NB4 (cell line): ENCODE results near the gene SEMA3C.

Experiments used
- DNase-seq: peaks from one replicate; pipeline ENCODE4 v3.0.0; 2010; ENCODE audit warnings: low read depth
- H3K4me3 ChIP-seq: one replicate; pipeline ENCODE4 v1.5.1; 2011; ENCODE audit warnings: mild to moderate bottlenecking, low read depth, low read length, moderate library complexity
- MYC ChIP-seq: IDR thresholded peaks from 2 replicates; pipeline ENCODE4 v1.6.1; 2011; ENCODE audit warnings: low read depth, low read length
- POLR2A ChIP-seq: IDR thresholded peaks from 2 replicates; pipeline ENCODE4 v1.6.1; 2011; ENCODE audit warnings: mild to moderate bottlenecking; ENCODE audit not compliant: insufficient read length; ENCODE audit errors: extremely low read depth
- TF ChIP-seq, protein P1 (sequence below): IDR thresholded peaks from 2 replicates; pipeline ENCODE4 v1.6.1; 2011; ENCODE audit warnings: low read depth, low read length
- TF ChIP-seq, protein P2 (sequence below): IDR thresholded peaks from one replicate; pipeline ENCODE4 v1.5.1; 2012; ENCODE audit warnings: low read depth, low read length

Gene SEMA3C

DNA sequence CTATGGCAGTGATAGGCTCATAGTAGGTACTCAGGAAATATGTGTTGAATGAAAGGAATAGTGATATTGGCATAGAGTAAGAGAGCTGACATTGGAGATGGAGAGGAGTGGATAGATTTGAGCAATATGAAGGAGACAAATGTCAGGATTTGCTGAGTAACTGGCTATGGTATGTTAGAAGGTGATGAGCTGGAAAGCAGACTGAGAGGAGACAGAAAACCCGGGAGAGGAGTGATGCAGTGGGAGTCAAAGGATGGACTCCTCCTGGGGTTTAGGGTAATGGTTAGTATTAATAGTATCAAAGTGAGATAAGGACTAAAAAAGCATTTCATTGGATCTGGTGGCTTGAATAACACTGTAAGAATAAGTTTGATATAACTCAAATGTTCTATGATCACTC is 215.6 kb downstream of the SEMA3C start:
- no peak for DNase-seq
- no peak overlapping the region for H3K4me3 ChIP-seq
- TF ChIP-seq, protein P1, sequence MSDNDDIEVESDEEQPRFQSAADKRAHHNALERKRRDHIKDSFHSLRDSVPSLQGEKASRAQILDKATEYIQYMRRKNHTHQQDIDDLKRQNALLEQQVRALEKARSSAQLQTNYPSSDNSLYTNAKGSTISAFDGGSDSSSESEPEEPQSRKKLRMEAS = no peak
- TF ChIP-seq POLR2A (no peak), MYC (no peak)
- TF ChIP-seq, protein P2, sequence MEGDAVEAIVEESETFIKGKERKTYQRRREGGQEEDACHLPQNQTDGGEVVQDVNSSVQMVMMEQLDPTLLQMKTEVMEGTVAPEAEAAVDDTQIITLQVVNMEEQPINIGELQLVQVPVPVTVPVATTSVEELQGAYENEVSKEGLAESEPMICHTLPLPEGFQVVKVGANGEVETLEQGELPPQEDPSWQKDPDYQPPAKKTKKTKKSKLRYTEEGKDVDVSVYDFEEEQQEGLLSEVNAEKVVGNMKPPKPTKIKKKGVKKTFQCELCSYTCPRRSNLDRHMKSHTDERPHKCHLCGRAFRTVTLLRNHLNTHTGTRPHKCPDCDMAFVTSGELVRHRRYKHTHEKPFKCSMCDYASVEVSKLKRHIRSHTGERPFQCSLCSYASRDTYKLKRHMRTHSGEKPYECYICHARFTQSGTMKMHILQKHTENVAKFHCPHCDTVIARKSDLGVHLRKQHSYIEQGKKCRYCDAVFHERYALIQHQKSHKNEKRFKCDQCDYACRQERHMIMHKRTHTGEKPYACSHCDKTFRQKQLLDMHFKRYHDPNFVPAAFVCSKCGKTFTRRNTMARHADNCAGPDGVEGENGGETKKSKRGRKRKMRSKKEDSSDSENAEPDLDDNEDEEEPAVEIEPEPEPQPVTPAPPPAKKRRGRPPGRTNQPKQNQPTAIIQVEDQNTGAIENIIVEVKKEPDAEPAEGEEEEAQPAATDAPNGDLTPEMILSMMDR = no peak

DNA sequence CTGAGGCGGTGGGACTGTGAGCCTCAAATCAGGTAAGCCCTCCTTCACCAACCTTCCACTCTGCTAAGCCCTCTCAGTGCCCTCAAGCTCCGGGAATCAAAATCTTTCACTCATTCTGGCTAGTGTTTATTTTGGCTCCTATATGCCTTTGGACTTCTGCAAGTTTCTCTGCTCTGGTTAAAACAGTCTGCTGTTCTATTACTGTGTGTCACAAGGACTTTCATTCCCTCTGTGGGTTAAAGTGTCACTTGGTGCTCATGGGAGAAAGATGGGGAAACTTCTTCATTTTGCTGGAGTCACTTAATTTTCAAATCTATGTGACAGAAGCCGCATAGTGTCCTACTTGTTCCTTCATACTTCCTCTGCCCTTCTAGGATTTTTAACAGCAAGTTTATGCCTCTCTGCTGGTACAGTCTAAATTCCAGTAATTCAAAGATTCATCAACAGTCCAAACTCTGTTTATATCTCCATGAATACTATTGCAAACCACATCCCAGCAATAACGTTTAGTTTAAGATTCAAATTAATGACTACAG is 219.1 kb downstream of the SEMA3C start:
- H3K4me3 ChIP-seq = no peak overlapping the region
- TF ChIP-seq, protein P1 = no peak
- TF ChIP-seq POLR2A (no peak), MYC (no peak)
- TF ChIP-seq, protein P2 = no peak
- DNase-seq = no peak

DNA sequence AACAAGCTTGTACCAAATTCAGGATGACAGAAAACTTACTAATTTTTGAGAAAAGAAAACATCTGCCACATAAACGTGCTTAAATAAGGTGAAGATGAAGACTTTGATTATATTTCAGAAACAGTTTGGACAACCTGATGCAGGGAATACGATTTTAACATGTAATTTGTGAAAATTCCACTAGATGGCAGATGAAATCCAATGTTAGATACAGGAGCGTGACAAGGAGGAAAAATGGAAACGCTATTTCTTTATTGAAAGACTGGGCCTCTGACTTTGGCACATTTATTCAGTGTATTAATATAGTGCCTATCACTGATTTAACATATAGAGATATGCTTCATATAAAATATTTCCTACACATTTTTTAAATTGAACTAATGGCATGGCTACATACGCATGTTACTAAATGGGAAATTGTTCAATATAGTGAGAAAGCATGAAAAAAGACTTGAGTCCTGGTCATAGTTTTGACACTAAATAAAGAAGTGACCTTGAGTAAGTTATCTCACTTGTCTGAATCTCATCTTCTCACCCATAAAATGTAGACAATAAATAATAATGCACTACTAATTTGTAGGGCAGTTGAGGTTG is 219.7 kb downstream of the SEMA3C start:
- no peak overlapping the region for H3K4me3 ChIP-seq
- peak; percentile 62 for DNase-seq
- TF ChIP-seq POLR2A (no peak), MYC (peak; percentile 13; the same call in 1 of the 2 replicates)
- TF ChIP-seq, protein P2 = peak; percentile 37
- TF ChIP-seq, protein P1 = peak; percentile 35
